HEK293T (cell line): ENCODE data around the gene NR4A1.

Source experiments
- ELF4 ChIP-seq: fragments of 450-650 bp; IDR thresholded peaks from 2 replicates; pipeline ENCODE4 v1.6.1; 2017; ENCODE audit warnings: antibody characterized with exemption
- FOXM1 ChIP-seq: fragments of 450-650 bp; IDR thresholded peaks from 2 replicates; pipeline ENCODE4 v1.6.1; 2017; ENCODE audit warnings: mild to moderate bottlenecking, borderline replicate concordance
- HDGF ChIP-seq: fragments of 450-650 bp; IDR thresholded peaks from 2 replicates; pipeline ENCODE4 v1.6.1; 2017; ENCODE audit warnings: antibody characterized with exemption, borderline replicate concordance
- TARDBP ChIP-seq: fragments of 450-650 bp; IDR thresholded peaks from 2 replicates; pipeline ENCODE4 v1.6.1; 2016

GRCh38 chr12:52045794-52046199 is 5.4 kb upstream of the NR4A1 start:
- TF ChIP-seq TARDBP (no peak), ELF4 (no peak), FOXM1 (no peak), HDGF (no peak)
